GM19468 (cell line): Measurements from ENCODE around the gene FFAR4.

Experiments
- ATAC-seq: cut with Tn5 transposase; IDR thresholded peaks from one replicate; pipeline ENCODE4 v1.9.1; 2021; ENCODE audit warnings: mild to moderate bottlenecking, moderate library complexity, moderate number of reproducible peaks; ENCODE audit not compliant: unreplicated experiment; ENCODE audit errors: extremely low read depth

Gene FFAR4

DNA sequence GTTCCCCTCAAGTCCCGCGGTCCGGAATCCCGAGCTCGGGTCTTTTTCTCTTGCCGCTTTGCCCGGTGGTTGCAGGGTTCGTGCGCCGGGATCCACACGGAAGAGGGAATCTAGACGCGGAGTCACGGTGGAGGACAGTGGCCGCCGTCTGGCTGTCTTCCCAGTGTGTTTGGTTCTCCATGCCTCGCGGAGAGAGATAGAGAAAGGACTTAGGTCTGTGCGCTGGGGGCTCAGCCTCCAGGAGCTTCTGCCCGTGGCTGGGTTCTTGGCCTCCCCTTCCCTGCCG is 1.6 kb downstream of the FFAR4 start:
- no peak for ATAC-seq

DNA sequence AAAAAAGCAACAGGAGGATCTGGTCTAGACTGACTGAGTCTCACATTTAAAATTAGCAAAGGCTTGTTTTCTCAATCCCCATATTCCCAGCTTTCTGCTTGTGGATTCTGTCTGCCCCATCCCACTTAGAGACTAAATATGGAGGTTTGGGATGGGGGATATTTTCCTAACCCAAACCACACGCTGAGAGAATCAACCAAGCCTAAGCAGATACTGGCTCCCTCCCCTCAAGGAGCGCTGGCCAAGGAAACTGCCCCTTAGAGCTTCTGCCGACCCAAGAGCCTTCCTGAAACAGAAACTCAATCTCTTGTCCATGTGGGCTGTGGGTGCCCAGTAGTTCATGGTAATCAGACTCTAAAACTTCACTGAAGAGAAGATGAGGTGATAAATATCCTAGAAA is 3.9 kb downstream of the FFAR4 start:
- no peak for ATAC-seq

DNA sequence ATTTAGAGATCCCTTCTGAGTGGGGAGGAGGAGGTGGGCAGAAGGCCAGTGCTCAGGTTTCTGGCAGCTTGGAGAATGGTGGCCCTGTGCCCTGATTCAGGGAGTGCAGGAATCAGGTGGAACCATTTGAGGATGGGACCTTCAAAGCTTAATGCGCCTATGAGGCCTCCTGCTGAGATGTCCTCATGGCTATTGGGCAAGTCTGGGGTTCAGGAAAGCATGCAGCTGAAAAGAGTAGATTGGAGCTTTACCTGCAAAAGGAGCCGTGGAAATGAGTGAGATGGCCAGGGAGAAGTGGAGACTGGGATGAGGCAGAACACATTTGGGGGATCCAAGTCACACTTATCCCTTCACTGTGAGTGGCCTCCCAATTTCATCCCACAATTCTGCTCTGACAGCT is 6.1 kb downstream of the FFAR4 start:
- no peak for ATAC-seq

DNA sequence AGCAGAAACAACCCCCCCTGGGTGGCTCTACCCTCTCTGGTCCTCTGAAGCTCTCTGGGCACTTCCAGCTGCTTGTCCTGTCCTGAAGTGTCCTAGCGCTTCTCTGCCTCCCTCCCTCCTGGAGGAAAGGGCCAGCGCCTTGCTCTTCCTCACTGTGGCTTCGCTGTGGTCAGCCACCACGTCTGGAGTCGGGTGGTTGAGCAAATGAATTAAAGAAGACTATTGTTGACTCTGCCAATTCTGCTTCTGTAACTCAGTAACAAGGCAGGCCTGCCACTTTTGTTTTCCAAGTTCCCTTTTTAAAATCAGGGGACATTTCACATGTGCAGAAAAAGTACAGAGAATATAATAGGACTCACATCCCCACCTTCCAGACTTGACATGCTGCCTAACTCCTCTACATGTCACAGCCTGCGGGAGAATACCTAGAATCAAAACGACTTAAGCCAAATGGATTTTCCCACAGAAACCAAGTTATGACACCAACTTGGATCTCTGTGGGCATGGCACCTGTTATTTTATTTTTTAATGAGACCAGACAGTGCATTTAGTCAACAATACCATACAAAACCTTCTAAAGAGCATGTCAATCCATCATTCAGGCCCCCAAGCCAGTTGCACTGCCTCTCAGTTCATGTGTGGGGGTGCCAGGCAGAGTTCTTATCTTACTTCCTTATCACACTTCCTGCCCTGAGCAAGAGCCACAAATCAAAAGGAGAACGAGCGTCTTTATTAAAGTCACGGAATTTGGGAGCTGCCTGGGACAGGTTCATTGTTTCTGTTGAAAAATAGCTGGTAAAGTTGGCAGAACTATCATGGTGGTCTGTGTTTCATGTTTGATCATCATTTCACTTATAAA is 6.8 kb downstream of the FFAR4 start:
- no peak for ATAC-seq

DNA sequence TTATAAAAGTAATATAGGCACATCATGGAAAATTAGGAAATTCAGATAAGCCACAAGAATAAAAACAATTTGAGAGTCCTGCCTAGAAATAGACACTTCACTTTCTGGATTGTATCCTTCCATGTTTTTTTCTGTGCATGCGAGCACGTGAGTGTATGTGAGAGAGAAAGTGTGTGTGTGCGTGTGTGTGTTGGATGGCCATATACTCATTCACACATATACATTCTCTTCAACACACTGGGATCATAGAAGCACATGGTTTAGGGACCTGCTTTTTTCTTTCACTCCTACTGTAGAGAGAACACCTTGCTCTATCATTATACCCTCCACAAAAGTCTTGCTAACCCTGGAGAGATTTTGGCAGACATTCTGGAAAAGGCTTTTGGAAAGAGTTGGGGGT is 7.5 kb downstream of the FFAR4 start:
- no peak for ATAC-seq

DNA sequence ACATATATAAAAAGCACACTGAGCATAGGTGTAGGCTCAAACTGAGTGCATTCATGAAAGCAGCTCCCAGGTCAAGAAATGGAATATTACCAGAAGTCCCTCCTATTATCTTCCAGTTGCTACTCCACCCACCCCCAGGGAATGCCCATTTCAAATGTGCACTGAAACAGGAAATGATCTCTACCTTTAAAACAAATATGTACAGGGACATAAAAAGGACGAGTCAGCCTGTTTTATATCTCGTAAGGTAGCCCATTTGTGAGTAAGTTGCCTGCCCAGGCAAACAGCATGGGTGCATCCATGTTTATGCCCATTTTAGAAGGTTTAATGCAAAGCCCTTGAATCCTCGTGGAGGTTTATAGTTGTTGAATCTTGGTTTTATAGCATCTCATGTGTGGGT is 10.4 kb downstream of the FFAR4 start:
- ATAC-seq = no peak

DNA sequence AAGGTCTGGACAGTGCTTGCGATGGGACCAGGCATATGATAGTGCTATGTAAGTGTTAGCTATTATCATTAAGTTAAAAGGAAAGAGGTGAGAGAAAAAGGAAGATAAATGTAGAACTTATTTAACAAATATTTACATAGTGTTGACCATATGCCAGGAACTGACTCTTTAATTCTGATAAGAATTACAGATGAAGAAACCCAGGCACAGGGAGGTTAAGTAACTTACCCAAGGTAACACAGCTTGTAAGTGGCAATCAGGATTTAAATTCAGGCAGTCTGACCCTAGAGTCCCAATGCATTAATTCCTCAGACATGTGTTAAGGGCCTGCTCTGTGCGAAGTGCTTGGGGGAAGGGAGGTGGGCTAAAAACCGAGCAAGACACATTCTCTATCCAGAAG is 11.1 kb downstream of the FFAR4 start:
- ATAC-seq = no peak

DNA sequence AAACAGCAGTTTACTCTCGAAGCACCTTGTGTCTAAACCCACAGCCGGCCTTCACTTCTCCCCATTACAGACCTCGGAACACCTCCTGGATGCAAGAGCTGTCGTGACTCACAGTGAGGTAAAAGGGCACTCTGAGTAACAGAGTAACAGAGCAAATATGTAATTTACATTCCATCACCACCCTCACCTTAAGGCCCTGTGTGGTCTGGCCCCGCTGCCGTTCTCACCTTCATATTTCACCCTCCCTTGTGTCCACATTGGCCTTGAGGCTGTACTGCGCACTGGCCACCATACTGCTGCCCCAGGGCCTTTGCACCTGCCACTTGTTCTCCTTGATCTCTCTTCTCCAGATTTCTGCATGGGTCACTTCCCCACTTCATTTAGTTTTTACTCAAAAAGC is 12.6 kb downstream of the FFAR4 start:
- ATAC-seq = no peak

DNA sequence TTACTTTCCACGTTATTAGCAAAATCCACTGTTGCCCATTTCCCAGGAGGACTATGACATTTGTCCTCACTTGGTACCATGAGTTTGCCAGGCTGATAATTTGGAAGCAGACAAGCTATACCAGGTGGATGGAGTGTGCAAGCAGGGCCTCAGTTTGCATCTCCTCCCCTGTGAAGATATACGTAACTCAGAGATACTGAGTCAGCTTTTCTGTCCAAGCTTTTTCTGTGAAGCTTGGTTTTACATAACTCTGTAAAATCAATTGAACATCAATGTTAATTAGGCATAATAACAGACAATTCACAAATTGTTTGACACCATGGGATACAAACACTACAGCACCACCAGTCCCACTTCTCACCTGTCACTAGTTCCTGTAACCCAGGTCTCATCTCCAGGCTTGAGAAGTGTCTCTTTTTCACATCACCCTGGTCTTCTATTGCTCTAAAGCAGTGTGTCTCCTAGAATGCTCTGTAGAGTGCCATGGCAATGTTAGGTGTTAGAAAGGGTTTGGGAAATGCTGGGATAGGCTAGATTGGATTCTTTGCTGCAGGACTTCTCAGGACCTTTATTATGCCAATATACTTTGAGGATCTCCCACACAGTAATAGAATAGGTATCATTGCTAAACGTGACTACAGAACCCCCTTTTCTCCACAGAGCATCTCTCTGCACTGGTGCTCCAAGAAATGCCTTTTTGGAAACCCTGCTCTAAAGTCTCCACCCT is 13.7 kb downstream of the FFAR4 start:
- ATAC-seq = no peak

DNA sequence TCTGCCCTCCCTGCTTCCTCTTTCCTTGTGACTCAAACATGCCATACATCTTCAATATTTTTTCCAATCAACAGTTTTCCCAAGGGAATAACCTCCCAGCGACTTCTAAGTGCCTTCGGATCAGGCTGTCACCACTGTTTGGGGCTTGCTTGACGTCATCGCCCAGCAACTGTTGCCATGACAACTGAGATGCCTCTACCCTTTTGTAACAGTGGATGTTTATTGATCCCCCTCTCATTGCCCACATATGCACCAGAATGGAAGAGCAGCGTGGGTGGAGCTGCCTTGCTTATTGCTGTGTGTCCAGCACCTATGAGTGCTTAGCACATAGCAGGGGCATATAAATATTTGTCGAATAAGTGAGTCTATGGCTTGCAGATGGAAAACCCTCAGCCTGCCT is 14.4 kb downstream of the FFAR4 start:
- no peak for ATAC-seq

DNA sequence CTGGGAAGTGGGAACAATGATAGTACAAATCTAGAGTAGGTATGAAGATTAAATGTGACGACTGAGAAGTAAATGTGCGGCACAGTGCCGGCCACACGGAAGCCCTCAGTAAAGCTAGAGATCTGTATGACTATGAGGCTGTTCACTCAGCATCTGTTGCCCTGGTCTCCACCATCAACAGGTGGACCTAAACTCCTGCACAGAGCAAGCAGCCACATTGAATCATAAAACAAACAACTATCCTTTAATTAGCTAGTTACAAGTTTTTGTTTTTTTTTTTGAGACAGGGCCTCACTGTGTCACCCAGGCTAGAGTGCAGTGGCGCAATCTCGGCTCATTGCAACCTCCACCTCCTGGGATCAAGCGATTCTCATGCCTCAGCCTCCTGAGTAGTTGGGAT is 18.0 kb downstream of the FFAR4 start:
- ATAC-seq = no peak

DNA sequence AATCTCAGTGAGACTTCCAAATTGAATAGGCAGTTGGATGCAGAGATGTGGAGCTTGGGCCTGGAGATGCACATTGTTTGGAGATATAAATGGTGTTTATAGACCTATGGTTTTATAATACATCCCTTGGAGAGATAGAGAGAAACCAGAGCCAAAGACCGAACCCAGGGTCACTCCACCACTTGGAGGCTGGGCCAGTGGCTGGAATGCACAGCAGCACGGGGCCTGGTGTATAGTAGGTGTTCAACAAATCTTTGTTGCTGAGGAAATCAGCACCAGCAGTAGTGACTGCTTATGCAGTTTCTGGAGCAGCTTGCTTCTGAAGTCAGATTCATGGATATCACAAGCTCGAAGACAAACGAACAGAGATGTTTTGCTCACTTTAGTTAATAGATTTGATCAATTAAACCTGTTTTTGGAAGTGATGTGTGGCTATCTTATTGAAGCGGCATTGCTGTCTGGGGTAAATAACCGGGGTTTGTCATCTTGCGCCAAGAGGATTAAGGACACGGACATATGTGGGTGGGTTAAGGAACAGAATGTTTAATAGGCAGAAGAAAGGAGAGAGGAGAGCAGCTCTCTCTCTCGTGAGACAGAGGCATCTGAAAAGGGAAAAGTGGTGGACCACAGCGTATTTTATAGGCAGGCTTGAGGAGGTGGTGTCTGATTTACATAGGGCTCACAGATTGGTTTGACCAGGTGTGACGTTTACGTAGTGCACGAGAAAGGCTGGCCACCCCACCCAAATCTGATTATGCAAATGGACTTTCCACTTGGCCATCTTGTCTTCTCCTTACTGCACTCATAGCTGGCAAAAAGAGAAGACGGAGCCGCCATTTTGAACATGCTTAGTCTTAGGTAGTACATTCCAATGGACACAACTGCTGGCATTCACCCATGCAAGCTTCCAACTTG is 23.4 kb downstream of the FFAR4 start:
- ATAC-seq = no peak

DNA sequence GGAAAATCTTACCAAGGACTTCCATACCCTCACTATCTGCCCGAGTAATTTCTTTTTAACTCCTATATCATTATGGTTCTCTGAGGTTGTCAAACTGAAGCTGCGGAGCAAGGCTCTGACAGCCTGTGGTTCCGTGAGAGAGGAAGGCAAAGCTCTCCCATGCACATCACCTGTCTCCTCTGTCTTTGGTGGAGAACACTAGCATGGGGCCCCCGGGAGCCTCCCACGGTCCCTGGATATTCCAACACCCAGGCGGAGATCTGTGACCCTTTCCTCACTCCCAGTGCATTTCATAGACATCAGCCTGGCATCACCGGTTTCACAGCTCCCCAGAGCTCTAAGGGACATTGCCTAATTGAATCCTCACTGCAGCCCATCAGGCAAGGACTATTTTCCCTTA is 24.2 kb downstream of the FFAR4 start:
- no peak for ATAC-seq

DNA sequence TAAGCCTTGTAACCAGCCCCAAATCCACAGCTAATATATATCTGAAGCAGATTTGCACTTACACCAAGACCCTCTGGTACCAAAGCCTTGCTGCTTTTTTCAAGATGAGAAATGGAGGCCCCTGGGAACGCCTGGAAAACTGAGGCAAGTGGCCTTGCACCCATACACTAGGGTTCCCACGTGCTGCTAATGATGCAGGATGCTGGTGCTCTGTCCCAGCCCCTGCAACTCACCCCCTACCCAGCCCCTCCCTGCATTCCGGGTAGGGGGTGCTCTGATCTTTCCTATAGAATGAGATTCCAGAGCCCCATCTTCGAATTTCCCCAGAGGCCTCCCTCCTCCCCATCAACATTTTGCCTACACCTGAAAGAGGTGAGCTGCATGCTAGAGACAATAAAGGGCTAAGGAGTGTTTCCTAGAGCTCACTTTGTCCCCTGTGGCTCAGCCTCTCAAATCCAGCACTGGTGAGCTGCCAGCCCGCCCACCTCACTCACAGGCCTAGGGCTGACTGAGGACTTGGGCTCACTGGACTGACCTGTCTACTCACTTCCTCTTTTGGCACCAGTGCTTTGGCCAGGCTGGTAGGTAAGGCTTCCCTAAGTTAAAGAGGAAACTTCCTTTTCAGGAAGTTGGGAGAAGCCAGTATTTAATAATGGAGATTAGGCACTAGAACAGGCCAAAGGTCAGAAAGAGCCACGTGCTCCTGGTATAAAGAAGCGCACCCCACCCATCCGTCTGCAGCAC is 24.8 kb downstream of the FFAR4 start:
- no peak for ATAC-seq

DNA sequence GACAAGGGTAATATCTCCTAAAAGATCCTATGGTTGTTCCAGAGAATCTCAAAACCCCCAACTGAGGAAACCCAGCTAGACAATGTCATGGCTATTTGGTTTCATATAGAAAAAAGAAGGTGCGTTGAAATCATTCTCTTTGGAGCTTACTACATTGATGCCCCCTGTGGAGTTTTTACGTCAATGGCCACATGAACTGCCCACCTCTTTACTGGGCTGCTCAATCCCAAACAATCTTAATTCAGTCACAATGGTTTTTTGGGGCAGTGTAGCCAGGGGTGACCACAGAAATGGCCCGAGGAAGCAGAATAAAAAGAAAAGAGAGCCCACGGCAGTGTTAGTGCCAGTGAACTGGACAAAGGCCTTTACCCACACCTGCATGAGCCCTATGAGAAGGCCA is 26.8 kb downstream of the FFAR4 start:
- no peak for ATAC-seq

DNA sequence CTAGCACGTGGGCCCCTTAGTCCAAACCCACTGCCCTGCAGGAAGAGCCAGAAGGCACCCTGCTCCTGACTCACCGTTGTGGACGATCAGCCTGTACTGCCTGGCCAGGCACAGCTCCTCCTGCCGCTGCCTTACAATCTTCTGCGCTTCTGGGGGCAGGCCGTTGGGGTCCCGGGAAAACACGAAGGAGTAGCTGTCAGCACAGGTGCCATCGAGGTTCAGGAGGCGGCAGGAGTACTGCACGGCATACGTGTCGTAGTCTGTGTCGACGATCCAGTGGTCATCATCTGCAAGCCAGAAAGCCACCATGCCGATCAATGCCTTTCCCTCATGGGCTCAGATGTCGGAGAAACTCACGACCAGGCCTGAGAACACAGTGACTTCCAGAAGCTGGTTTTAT is 27.3 kb downstream of the FFAR4 start:
- no peak for ATAC-seq

DNA sequence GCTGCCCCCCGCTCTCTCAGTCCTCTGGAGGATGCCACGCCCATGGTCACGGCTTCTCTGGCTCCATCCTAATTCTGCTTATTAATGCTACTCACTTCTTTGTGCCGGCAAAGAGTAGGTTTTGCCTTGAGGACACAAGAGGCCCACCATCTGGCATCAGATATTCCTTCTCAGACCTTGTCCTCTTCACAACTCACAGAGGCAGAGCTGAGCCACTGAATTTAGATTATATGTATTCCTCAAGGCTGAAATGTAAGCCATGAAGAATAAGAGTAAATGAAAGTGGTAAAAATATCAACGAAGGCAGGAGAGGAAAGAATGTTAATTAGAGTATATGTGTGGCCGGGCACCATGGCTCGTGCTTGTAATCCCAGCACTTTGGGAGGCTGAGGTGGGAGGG is 28.1 kb downstream of the FFAR4 start:
- ATAC-seq = no peak

DNA sequence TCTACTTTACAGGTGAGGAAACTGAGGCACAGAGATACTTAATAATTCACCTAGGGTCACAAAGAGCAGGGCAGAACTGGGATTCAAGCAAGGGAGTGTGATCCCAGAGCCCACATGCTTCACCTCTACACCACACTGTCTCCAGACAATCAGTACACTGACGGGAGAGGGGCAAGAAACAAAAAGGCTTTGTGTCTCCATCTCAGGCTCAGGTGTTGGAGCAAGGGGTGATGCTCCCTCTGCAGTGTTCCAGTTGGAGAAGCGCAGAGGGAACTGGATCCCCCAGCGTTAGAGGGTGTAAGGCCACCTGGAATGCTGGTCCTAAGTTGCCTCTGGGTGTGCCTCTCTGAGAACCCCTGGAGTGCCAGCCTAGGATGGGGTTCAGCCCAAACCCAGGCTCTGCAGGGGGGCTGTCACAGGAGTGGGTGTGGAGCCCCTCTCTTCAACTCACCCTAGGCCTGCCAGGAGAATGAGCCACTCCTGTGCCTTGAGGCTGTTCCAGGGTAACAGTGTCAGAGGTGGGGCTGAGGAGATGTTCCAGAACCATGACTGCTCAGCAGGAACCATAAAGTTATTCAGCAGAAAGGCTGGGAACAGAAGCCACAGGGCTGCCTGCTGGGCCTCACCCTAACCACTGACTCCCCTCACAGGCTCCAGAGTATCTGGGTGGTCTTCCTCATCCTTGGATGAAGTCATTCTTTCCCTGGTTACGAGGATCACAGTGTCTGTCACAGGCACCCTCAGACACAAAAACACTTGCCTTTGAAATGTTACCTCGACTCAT is 29.1 kb downstream of the FFAR4 start:
- no peak for ATAC-seq

DNA sequence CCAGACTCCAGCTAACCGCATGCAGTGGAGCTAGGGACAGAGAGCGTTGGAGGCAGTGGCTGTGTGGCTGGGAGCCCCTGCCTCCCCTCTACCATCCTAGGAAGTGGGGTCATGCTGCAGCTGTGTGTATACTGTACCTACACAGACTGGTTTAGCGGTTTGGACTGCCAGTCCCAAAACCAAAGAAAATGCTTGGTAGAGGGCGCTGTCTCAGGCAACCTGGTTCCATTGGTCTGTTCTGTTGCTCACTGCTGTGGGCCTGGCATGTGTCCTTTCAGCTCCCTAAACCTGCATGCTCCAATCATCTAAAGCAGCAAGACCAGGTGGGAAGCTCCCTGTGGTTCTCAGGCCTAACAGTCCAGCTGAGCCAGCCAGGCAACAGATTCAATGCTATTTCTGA is 30.1 kb downstream of the FFAR4 start:
- no peak for ATAC-seq
